Colonic mucosa (tissue), 4 donors: ENCODE measurements around the gene CREB5. TPM values are rescaled to one million over a fixed set of nuclear protein-coding genes. Genes with fewer than 3 reads are reported as not detected.

Experiments
- DNase-seq: peaks from one replicate; pipeline ENCODE4 v3.0.0-alpha.2; 2020
- H3K27ac ChIP-seq: fragments of 200-600 bp; one replicate; pipeline ENCODE4 v1.8.0; 2021
- H3K27me3 ChIP-seq: fragments of 200-600 bp; one replicate; pipeline ENCODE4 v1.8.0; 2021
- H3K36me3 ChIP-seq: fragments of 200-600 bp; one replicate; pipeline ENCODE4 v1.8.0; 2021
- H3K4me1 ChIP-seq: fragments of 200-600 bp; one replicate; pipeline ENCODE4 v1.8.0; 2021; ENCODE audit warnings: mild to moderate bottlenecking
- H3K4me3 ChIP-seq: fragments of 200-600 bp; one replicate; pipeline ENCODE4 v1.8.0; 2021
- H3K9ac ChIP-seq, 2 donors: one replicate each; pipeline ENCODE4 v1.7.0; 2013; ENCODE audit warnings: control low read depth in 2 of 2, low read depth in 2 of 2, low read length in 2 of 2
- H3K9me3 ChIP-seq: fragments of 200-600 bp; one replicate; pipeline ENCODE4 v1.8.0; 2021
- intact Hi-C: fragments of 100-400 bp; cut with DNase I; formaldehyde crosslinking; loops from one replicate; pipeline ENCODE4 v1.14.1; 2022
- total RNA-seq, 2 donors: library from RNA; stranded (reverse); fragmentation: NEBNext Ultra II Directional in 1 of 2; extraction: Animal tissue kit (Norgen Biotek cat#: 25700) in 1 of 2; gene quantifications; one replicate each; pipeline ENCODE4 v1.2.1, GENCODE V29; 2021
- TF ChIP-seq, protein P1 (sequence below): fragments of 200-600 bp; IDR thresholded peaks from one replicate; pipeline ENCODE4 v1.8.0; 2022; ENCODE audit warnings: antibody characterized with exemption, mild to moderate bottlenecking
- donor health status: healthy.
- donor health status: DM: no; HTN: no; CAD: no.
- donor health status: DM: no; HTN: no; CAD: no.

The CREB5 gene
- total RNA-seq, 2 donors from 2014 or later, result 0.54 to 3.6 TPM

DNA sequence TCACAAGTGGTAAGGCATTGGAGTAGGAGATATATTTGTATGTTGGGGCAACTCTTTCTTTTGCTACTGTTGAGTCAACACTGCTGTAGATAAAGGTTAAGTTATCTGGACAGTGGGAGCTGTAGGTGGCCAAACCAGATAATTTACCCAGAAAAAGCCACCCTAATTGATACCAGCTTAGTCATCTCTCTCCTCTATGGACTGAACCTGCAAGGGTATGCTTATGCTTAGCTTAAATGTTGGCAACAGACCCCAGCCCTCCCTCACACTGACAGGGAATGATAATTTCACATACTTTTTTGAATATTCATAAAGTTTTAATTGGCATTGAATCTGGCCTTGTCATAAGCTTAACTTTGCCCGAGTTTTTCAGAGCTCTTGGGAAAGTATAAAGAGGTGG, 66.3 kb downstream of the CREB5 start:
- H3K4me3 ChIP-seq, result no peak overlapping the region
- H3K9ac ChIP-seq, result no peak overlapping the region

DNA sequence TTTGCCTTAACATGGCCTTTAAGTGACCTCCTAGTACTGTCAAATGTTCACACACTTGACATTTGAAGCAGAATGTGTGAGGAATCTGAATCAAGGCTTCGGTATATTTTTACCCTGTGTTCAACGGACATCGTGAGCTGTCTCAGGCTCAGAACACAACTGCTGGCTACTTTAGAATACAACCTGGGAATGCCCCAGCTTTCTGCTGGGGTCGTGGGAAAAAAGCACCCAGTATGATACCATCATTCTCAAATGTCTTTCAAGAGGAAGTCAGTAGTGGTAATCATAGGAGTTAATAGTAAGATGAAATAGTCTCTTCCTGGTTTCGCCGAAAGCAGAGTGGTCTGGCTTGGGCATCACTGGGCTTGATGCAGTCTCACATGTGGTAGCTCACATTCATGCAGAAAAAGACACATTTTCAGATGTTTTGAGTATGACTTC, 67.2 kb downstream of the CREB5 start:
- Histone ChIP-seq H3K4me3 (no peak overlapping the region), H3K9me3 (no peaks in the 10 kb centered on the region), H3K27ac (no peak overlapping the region), H3K36me3 (no peaks in the 10 kb centered on the region), H3K4me1 (no peaks in the 10 kb centered on the region), H3K27me3 (no peaks in the 10 kb centered on the region), H3K9ac (no peak overlapping the region)
- TF ChIP-seq, protein P1, sequence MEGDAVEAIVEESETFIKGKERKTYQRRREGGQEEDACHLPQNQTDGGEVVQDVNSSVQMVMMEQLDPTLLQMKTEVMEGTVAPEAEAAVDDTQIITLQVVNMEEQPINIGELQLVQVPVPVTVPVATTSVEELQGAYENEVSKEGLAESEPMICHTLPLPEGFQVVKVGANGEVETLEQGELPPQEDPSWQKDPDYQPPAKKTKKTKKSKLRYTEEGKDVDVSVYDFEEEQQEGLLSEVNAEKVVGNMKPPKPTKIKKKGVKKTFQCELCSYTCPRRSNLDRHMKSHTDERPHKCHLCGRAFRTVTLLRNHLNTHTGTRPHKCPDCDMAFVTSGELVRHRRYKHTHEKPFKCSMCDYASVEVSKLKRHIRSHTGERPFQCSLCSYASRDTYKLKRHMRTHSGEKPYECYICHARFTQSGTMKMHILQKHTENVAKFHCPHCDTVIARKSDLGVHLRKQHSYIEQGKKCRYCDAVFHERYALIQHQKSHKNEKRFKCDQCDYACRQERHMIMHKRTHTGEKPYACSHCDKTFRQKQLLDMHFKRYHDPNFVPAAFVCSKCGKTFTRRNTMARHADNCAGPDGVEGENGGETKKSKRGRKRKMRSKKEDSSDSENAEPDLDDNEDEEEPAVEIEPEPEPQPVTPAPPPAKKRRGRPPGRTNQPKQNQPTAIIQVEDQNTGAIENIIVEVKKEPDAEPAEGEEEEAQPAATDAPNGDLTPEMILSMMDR, result no peak
- no peak for DNase-seq
- intact Hi-C loops, result no loop called here

More for the DNA sequence above, 66.3 kb downstream of the CREB5 start:
- DNase-seq, result no peak
- H3K4me1 ChIP-seq, result no peaks in the 10 kb centered on the region
- no peaks in the 10 kb centered on the region for H3K36me3 ChIP-seq
- H3K27me3 ChIP-seq, result no peaks in the 10 kb centered on the region
- TF ChIP-seq, protein P1, result no peak
- intact Hi-C loops, result no loop called here
- H3K9me3 ChIP-seq, result no peaks in the 10 kb centered on the region
- H3K27ac ChIP-seq, result no peak overlapping the region

DNA sequence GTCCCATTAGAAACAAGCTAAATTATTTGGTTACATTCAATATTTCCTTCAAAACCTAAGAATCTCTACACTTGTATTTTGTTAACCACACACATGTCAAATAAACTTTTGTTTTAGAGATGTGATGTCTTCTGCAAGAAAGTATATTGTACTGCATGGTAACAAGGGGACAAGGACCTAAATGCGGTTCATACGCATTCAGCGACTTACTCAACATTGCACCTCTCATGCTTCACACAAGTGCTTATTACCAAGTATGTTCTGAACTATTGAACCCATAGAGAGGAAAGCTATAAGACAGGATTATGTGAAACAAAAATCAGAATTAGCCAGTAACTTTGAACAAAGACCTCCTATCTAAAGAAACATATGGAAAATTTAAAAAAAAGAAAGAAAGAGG, 68.3 kb downstream of the CREB5 start:
- Histone ChIP-seq H3K4me1 (no peaks in the 10 kb centered on the region), H3K36me3 (no peaks in the 10 kb centered on the region), H3K4me3 (no peak overlapping the region), H3K9me3 (no peaks in the 10 kb centered on the region), H3K9ac (no peak overlapping the region), H3K27me3 (no peaks in the 10 kb centered on the region), H3K27ac (no peak overlapping the region)
- no peak for DNase-seq
- TF ChIP-seq, protein P1, result no peak
- intact Hi-C loops, result no loop called here

DNA sequence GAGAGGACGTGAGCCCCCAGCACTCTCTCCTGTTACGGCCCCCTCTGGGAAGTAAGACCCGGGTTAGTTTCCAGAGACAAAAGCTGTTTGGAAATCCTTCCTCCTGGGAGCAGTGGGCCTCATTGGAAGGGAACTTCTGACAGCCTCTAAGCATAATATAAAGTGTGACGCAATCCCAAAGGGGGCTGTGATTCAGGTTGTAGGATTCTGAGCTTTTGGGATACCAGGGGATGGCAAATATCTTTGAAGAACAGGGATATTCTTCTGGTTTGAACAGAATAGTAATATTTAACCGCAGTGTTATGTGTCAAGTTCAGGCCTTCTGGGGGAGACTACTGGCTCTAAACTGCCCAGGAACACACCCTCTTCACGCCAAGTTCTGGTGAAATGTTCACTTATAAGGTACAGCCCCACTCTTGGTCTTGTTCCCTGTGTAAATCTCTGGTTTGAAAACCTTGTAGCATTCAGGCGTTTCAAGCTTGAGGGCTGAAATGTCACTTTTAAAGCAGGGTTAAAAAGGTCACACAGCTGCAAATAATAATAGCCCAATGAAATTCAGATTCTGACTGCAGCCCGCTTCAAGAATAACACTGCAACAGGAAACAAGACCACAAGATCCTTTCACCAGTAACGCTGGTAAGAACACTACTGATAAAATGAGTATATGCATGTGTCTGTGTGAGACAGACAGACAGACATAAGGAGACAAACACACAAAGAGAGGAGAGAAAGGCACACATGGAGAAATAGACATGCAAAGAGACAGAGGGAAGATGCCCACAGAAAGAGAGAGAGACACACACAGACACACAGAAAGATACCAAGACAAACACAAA, 69.0 kb downstream of the CREB5 start:
- H3K27me3 ChIP-seq, result no peaks in the 10 kb centered on the region
- no peaks in the 10 kb centered on the region for H3K9me3 ChIP-seq
- H3K4me3 ChIP-seq, result no peak overlapping the region
- H3K36me3 ChIP-seq, result no peaks in the 10 kb centered on the region
- no peak for DNase-seq
- intact Hi-C loops, result no loop called here
- TF ChIP-seq, protein P1, result no peak
- no peak overlapping the region for H3K9ac ChIP-seq
- no peak overlapping the region for H3K27ac ChIP-seq
- H3K4me1 ChIP-seq, result no peaks in the 10 kb centered on the region

DNA sequence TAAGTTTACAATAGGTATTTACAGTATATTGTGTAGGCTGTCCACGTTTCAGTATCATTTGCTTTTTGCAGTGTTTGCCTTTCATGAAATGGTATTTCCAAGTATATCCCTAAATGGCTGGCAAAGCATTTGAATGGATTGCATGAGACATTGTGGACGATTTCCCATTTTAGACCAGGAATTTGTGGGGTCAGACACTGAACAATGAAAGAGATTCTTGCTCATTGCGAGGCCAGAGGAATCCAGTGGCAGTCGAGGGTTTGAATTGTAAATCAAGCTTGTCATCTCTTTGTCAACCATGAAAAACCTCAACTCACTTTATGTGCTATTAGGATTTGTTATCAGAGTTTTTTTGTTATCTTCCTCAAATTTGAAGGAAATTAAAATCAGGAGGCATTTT, 70.8 kb downstream of the CREB5 start:
- no peaks in the 10 kb centered on the region for H3K27me3 ChIP-seq
- TF ChIP-seq, protein P1, result no peak
- no peaks in the 10 kb centered on the region for H3K36me3 ChIP-seq
- intact Hi-C loops, result no loop called here
- no peak overlapping the region for H3K27ac ChIP-seq
- no peak overlapping the region for H3K4me3 ChIP-seq
- H3K4me1 ChIP-seq, result no peaks in the 10 kb centered on the region
- no peaks in the 10 kb centered on the region for H3K9me3 ChIP-seq
- DNase-seq, result no peak
- H3K9ac ChIP-seq, result no peak overlapping the region
